Activated CD4-positive, alpha-beta T cell treated with anti-CD3 and anti-CD28 coated beads for 1 hour (primary cell): ENCODE results near the gene GPX4.
"Not testable (repeated sequence)": the region's sequence is repeated elsewhere in the genome, so short reads cannot be mapped to it uniquely, and the experiment has no call there.

Source experiments
- DNase-seq: peaks from one replicate; pipeline ENCODE4 v3.0.0-alpha.2; 2020

Gene GPX4

DNA sequence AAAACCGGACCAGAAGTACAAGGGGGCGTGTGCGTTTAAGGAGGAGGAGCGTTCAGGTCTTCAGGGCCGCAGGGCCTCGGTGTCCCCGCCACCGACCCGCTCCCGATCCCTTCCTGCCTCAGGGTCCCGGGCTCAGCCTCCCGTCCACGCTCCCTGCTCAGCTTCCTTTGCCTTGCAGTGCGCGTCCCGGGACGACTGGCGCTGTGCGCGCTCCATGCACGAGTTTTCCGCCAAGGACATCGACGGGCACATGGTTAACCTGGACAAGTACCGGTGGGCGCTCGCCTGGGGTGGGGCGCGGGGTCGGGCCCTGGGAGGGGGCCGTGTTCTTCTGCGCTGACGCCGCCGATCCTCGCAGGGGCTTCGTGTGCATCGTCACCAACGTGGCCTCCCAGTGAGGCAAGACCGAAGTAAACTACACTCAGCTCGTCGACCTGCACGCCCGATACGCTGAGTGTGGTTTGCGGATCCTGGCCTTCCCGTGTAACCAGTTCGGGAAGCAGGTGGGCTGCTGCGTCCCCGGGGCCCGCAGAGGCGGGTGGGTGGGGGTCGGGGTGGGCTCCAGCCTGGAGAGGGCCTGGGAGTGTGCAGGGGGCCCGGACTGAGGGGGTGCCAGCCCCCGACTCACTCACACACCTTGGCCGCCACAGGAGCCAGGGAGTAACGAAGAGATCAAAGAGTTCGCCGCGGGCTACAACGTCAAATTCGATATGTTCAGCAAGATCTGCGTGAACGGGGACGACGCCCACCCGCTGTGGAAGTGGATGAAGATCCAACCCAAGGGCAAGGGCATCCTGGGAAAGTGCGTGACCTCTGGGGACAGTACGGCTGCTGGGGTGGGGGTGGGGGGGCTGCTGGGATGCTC, 1.4 kb downstream of the GPX4 start:
- DNase-seq: no peak

DNA sequence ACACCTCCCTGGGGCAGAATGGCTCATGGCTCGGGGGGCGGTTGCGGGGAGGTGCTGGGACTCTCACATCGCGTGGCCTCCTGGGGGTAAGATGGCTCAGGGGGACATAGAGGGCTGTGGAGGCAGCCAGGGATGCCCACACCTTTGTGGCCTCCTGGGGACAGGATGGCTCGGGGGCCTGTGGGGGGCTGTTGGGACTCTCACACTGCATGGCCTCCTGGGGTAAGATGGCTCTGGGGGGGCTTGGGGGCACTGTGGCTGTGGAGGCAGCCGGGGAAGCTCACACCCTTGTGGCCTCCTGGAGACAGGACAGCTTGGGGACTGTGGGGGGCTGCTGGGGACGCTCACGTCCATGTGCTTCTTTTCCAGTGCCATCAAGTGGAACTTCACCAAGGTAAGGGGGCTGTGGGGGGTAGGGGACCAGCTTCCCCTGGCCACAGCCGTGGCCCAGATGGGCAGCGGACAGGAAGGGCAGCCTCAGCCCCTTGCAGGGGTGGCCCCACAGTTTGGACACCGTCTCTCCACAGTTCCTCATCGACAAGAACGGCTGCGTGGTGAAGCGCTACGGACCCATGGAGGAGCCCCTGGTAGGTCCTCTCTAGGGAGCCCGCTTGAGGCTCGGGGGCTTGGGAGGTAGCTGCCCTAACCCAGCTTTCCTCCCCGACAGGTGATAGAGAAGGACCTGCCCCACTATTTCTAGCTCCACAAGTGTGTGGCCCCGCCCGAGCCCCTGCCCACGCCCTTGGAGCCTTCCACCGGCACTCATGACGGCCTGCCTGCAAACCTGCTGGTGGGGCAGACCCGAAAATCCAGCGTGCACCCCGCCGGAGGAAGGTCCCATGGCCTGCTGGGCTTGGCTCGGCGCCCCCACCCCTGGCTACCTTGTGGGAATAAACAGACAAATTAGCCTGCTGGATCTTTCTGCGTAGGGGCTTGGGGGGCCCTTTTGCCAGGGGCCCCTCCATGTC, 2.4 kb downstream of the GPX4 start:
- DNase-seq: no peak

- no peak for DNase-seq
These were observed 3.3 kb downstream of the GPX4 start for GRCh38 chr19:1106841-1107660.

- DNase-seq: no peak
These were observed 4.0 kb downstream of the GPX4 start for GRCh38 chr19:1107661-1108261.

GRCh38 chr19:1108291-1109031, 4.7 kb downstream of the GPX4 start:
- no peak for DNase-seq

GRCh38 chr19:1109032-1109551, 5.3 kb downstream of the GPX4 start:
- DNase-seq: no peak

DNA sequence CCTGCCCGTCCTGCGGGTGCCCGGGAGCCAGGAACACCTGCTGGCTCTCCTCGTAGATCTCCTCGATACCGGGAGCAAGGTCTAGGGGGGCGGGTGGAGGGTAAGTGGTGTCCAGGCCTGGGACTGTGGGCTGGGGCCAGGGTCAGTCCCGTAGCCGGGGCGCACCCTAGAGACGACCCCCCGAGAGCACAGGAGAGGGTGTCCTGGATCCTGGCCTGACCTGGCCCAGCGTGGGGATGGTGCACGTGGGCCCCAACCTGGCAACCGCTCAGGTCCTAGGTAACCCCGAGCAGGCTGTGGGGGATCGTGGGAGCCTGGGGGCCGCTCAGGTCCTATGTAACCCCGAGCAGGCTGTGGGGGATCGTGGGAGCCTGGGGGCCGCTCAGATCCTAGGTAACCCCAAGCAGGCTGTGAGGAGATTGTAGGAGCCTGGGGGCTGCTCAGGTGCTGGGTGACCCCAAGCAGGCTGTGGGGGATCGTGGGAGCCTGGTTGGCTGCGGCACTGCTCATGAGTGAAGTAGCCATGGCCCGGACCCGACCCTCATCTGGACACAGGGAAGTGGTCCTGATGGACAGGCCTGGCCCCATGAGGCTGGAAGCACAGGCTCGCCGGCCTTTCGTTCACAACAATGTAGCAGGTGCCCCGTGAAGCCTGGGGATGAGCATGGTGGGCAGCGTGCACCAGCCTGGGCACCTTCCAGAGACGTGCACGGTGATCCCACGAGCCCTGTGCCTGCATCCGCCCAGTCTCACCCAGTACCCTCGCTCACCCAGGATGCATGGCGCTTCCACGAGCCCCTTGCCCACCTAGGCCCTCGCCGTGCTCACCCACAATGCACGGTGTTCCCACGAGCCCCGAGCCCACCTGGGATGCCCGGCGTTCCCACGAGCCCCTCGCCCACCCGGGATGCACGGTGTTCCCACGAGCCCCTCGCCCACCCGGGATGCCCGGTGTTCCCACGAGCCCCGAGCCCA, 6.2 kb downstream of the GPX4 start:
- no peak for DNase-seq

DNA sequence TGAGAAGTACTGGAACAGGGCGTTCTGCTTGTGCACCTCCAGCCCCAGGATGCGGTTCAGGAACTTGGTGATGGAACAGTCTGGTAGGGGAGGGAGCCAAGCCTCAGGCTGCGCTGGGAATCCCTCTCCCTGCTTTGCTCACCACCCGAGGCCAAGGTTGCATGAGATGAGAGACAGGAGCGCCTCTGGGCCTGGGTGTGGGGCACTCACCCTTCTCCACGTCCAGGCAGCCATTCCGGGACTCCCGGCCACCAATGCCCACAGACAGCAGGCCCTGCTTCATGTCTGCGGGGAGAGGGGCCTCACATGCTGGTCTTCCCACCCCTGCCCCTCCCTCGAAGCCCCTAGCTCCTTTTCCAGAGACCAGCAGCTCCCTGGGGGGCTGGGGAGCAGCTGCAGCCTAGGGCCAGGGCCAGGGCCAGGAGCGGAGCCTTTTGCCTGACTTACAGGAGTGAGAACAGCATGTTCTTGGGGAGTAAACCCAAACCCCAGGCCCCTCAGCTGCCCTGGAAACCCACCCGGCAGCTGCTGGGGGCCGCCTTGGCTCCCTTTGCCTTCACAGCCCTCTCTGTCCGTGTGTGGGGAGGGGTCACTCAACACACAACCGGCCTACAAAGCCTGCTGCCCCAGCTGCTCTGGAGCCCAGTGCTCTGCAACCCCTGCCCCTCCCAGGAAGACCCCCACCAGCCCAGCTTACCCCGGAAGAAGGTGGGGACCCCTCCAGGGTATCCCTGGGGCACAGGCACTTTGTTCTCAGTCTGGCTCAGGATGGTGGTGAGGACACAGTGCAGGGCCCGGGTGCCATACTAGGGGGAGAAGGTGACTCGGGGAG, 7.2 kb downstream of the GPX4 start:
- DNase-seq: no peak

DNA sequence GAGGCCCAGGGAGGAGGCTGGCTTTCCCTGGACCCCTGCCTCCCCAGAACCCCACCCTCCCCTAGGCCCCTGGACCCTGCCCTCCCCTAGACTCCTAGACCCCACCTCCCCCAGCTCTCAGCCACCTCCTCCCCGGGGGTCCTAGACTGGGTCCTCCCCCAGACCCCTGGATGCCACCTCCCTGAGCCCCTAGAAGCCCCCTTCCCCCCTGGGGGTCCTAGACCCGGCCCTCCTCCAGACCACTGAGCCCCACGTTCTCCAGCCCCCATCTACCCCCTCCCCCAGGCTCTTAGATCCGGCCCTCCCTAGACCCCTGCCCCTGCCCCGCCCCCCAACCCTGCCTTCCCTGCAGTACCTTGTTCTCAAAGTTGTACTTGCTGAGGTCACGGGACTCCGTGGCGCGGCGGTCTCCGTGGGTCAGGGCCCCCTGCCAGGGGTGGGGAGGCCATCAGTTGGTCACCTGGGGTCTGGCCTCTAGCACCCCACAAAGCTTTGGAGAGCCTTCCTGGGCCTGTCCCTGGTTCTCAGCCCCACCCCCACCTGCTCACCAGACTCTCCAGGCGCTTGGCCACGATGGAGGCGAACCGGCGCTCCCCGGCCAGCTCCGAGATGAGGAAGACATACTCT, 8.0 kb downstream of the GPX4 start:
- DNase-seq: no peak

GRCh38 chr19:1112268-1113029, 8.7 kb downstream of the GPX4 start:
- no peak for DNase-seq

DNA sequence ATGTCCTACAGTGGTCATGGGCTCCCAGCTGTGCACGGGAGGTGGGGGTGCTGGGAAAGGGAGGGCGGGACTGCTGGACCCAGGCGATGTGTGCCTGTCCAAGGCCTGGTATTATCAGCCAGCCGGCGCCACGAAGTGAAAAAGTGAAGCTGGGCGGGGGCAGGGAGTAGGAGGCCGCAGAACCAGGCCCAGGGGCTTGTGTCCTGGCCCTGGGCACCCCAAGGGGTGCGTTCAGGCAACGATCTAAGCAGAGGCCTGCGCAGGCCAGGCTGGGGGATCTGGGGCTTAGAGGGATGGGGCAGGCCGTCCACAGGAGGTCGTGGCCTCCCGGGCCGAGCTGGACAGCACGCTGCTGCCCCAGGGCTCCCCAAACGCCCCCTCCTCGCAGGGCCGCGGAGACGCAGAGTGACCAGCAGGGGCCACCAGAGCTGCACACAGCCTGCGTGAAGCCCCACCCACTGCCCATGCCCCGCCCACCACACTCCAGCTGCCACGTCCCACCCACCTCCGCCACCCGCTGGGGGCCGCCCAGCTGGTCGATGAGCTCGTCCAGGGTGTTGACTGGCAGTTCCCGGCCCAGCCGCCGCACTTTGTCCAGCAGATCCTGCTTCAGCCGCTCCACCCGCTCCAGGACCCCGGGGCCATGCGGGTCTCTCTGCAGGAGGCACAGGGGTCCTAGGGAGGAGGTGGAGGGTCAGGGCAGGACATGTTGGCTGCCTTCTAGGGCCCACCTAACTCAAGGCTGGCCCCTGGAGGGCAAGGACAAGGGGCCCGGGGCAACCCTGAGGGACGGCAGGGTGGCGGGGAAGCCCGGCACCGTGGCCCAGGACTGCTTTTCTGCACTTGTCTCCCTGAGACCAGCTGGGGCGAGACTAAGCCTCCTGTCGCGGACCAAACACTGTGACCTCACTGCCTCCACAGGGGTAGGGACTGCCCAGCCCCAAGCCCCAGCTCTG, 9.5 kb downstream of the GPX4 start:
- peak; percentile 68 for DNase-seq

DNA sequence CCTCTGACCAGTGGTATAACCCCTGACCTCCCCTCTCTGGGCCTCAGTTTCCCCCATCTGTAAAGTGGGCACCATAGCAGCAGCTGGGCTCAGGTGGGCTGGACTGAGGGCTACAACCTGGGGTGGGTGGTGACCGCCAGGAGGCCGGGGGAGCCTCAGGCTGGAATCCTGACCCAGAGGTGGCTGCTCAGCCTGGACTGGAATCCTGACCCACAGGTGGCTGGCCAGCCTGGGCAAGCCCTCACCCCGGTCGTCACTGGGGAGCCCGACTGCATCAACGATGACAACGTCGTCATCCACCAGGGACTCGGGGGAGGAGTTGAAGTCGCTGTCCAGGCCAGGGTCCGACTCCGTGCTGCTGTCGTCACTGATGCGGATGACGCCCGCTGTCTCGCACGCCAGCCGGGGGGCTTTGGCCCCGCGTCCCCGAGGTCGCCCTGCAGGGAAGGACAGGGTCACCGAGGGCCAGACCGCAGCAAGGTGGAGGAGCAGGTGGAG, 10.2 kb downstream of the GPX4 start:
- no peak for DNase-seq

DNA sequence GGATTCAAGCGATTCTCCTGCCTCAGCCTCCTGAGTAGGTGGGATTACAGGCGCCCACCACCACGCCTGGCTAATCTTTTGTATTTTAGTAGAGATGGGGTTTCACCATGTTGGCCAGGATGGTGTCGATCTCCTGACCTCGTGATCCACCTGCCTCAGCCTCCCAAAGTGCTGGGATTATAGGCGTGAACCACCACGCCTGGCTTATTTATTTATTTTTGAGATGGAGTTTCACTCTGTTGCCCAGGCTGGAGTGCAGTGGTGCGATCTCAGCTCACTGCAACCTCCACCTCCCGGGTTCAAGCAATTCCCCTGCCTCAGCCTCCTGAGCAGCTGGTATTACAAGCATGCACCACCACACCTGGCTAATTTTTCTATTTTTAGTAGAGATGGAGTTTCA, 10.9 kb downstream of the GPX4 start:
- DNase-seq: not testable (repeated sequence)

DNA sequence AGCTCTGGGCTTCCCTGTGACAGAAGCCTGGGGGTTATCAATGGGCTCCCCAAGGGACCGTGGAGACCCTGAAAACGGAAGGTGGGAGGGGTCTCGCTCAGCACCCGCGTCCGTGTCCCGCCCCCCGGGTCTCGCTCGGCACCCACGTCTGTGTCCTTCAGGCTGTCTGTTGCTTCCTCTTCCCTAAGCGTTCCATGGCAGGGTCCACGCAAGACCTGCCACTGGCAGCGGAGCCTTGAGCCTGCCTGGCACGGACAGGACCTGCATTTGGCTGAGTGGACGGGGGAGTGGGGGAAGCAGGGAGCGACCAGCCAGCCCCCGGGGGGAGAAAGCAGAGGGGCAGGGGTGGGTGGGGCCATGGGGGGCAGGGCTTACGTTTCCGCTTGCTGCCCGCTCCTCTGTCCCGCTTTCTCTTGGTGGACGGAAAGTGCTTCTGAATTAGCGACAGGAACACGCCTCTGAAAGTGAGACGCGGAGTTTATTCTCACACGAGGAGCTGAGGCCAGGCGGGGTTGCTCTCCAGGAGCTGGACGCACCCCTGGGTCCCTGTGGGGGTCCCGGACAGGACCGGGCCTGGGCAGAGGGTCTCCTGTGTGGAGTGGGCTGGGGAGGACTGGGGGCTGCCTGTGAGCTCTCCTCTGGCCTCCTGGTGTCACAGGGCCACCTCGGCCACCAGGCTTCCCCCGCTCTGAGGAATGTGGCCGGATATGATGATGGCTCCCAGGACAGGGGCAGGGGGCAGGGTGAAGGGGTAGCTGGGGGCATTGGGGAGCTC, 12.0 kb downstream of the GPX4 start:
- DNase-seq: no peak

GRCh38 chr19:1116726-1117581, 13.2 kb downstream of the GPX4 start:
- no peak for DNase-seq
